KOPT-K1 (cell line): Measurements from ENCODE around the gene TBX18.

ENCODE experiments used
- H3K27ac ChIP-seq: fragments of 200-600 bp; sonication (generic); 2 replicates; pipeline ENCODE4 v1.5.1; 2016; ENCODE audit warnings: antibody characterized with exemption, mild to moderate bottlenecking, low read depth, low read length; ENCODE audit not compliant: poor library complexity, severe bottlenecking
- H3K36me3 ChIP-seq: fragments of 200-600 bp; sonication (generic); 2 replicates; pipeline ENCODE4 v1.5.1; 2017; ENCODE audit warnings: antibody characterized with exemption, mild to moderate bottlenecking, low read length, moderate library complexity; ENCODE audit not compliant: insufficient read depth
- H3K9me3 ChIP-seq: fragments of 200-600 bp; sonication (generic); 2 replicates; pipeline ENCODE4 v1.5.1; 2017; ENCODE audit warnings: antibody characterized with exemption, low read length, mild to moderate bottlenecking; ENCODE audit not compliant: insufficient read depth, poor library complexity, severe bottlenecking

Gene TBX18

DNA sequence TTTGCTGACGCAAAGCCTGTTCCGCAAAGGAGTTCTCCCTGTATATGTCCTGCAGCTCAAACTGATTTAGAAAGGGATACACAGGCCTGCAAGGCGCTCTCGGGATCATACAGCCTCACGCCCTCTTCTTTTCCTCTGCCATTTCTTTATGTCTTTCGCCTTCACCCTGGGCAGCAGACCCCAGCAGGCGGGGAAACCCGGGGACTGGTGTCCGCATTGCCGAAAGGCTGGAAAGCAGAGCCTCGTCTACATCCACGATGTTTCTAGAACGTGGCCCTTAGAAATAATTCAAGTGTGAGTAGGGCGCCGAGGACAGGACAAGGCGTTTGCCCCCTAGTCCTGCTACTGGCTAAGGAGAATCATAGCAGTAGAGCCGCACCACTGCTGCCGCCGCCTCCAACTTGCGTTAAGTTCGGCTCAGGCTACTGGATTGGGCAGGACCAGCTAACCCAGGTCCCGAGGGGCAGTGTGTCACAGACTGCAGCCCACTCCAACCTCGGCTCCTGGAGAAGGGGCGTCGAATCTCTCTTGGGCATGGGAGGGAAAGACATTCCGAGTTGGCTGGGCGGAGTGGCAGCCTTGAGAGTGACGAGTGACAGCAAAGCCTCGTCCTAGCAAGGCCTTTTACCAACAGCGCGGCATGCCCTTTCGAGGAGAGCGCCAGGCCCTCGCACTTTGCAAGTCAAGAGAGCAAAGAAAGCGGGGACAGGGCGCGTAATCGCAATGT lies 2.6 kb upstream of the TBX18 start:
- no peak overlapping the region for H3K27ac ChIP-seq
- peaks cover 14% of the 10 kb centered on the region for H3K9me3 ChIP-seq
- no peaks in the 10 kb centered on the region for H3K36me3 ChIP-seq

DNA sequence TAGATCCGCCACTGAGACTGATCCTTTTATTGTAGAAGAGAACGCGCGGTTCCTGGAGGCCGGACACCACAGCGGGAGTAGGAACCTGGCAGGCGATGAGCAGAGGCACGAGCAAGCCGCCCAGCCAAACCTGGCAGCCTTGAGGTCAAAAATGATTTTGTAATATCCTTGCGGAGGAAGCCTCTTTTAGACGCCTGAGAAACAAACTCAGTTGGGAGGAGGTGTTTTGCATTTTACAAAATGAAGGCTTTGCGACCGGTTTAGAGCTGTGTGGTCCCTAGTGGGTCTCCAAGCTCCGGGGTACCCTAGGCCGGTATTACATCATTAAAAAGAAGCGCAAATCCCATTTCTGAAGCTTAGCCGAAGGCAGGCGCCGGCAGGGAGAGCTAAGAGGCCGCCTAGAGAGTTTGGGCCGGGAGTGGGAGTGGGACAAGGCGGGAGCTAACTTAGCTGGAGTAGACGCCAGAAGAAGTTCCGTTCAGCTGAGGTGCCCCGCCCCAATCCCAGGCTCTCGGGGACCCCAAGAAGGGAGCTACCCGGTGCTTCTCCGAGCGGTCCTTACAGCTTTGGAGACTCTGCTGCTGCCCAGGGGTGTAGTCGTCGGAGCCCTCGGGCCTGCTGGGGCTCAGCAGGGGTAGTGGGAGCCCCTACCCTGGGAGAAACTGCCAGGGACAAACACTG lies 1.9 kb upstream of the TBX18 start:
- Histone ChIP-seq H3K27ac (no peak overlapping the region), H3K9me3 (peaks cover 14% of the 10 kb centered on the region), H3K36me3 (no peaks in the 10 kb centered on the region)

DNA sequence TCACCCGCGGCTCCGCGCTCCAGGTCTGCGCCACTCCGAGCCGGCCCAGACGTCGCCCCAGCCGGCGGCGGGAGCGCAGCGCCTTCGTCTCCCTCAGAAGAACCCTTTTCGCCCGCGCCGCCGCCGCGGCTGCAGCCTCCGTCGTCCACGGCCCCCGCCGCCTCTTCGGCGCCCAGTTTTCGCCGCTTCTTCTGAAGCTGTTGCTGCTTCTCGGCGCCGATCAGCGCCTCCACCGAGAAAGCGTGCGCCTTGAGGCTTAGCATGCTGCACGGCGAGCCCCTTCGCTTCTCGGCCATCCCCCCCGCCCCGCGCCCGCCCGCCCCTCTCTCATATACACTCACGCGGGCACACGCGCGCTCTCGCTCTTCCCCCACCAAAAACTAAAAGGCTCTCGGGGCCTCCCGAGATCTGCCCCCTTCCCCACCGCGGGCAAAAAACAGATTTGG lies 489 bp downstream of the TBX18 start:
- Histone ChIP-seq H3K36me3 (no peaks in the 10 kb centered on the region), H3K27ac (no peak overlapping the region), H3K9me3 (peaks cover 14% of the 10 kb centered on the region)

DNA sequence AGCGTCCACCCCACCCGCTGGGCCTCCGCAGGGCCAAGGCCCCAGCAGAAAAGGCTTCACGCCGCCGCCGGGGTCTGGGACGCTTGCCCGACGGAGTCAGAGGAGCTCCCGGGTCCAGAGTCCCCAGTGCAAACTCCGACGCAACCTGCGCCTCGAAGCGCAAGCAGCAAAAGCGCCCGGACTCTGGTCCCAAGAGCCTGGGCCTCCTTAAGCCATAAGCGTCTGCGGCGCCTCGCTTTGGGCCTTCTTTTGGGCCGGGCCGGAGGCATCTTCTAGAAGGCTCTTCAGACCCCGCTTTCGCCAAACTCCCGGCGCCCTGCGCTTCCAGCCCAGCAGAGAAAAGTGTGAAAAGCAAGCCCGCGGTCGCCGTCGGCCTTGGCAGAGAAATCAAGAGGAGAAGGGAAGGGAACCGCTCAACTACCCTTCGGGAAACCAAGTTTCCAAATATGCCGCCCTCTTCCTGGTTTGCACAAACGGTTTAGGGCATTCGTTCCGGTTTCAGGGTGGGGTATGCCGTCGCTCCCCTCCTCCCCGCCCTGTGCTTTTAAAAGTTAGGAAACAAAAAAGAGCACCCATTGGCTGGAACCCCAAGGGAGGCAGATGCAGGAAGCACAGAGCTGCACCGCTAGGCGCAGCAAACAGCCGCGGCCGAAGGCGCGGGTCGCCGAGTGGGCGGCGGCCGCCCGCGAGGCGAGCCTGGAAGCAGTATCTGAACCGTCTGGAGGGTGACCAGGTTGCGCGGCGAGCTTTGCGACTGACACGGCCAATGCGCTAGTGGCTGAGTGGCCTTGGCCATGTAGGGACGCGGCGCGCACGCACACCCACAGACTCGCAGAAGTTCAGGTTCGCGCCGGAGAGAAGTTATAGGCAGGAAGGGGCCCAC lies 1.2 kb downstream of the TBX18 start:
- no peak overlapping the region for H3K27ac ChIP-seq
- H3K9me3 ChIP-seq = peaks cover 14% of the 10 kb centered on the region
- H3K36me3 ChIP-seq = no peaks in the 10 kb centered on the region

DNA sequence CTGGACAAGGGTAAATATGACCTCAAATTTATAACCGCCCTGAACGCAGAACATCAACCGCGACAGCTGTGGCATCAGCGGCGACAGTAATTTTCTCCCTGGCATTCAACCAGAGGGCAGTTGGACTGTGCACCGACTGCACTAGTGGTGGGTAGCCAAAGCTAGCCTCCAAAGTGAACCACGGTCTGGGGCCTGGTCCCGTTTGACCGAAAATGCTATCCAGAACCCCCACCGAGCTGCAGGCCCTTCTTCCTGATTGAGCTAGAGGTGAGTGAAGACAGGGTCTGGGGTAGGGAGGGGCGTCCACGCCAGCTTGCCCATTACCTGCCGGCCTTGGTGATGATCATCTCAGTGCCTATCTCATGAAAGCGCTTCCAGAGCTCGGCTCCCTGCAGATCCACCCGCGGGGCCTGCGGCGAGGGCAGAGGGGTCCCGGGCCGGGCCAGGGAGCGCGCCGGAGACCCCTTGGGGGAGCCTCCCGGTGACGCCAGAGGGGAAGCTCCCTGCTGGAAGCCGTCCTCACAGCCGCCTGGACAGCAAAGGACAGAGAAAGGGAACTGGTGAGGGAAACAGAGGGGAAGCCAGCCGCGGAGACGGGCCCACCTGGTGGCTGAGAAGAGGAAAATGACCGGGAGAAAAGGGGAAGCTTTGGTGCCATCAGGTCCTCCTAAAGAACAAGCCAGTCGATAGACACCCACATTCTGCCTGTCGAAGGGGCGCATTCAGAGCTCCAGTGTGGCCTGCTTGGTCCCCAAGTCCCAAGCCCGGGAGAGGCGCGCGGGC lies 2.0 kb downstream of the TBX18 start:
- no peak overlapping the region for H3K27ac ChIP-seq
- no peaks in the 10 kb centered on the region for H3K36me3 ChIP-seq
- H3K9me3 ChIP-seq = peaks cover 14% of the 10 kb centered on the region

DNA sequence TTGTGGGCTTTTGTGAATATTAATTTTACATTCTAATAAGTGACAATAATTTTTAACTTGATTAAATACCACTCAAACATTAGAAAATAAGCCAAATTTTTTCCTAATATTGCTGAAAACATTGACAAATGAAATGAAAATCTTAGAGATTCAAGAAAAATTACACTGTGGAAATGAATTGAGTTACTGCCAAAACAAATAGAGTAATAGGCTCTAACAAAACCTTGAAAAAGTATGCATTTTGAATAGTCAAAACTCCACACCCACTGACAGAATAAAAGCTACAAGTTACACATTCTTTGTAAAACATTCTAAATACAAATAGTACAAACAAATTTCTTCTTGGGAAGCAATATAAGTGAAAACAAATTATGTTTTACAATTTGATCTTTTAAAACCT lies 5.9 kb downstream of the TBX18 start:
- H3K27ac ChIP-seq = no peak overlapping the region

DNA sequence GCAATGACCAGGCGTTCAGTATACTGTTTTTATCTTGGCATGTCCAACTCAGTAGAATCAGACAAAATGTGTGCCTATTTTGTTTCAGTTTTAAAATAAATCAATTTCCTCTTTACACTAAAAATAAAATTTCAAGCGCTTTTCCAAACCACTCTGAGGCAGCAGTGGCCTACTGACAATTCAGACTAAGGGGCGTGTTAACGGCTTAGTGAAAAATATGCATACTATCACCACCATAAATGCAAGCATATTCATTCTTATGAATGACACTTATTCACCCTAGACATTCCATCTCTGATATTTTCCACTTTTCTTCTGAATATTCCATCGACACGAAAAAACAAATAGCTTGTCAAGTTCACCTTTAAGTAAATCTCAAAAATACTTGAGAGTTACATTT lies 7.5 kb downstream of the TBX18 start:
- Histone ChIP-seq H3K36me3 (no peaks in the 10 kb centered on the region), H3K9me3 (no peaks in the 10 kb centered on the region), H3K27ac (no peak overlapping the region)

More for the DNA sequence above, 5.9 kb downstream of the TBX18 start:
- Histone ChIP-seq H3K36me3 (no peaks in the 10 kb centered on the region), H3K9me3 (peaks cover 3% of the 10 kb centered on the region)

DNA sequence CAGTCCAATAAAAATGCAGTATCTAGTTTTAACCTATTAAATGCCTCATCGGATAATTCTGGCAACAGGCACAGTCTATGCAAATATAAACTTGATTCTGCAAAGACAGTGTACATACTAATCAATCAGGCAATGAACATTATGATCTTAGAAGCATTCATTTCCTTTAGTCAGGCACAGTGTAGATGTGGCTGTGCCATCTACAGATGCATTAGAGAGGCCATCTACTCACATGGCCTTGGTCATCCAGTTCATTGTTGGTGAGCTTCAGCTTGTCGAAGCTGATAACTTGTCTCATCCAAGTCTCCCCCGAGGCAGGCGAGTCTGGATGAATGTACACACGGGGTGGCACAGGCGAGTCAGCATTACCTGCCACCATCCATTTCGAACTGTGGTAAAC lies 7.9 kb downstream of the TBX18 start:
- H3K9me3 ChIP-seq = no peaks in the 10 kb centered on the region
- H3K36me3 ChIP-seq = no peaks in the 10 kb centered on the region
- no peak overlapping the region for H3K27ac ChIP-seq

DNA sequence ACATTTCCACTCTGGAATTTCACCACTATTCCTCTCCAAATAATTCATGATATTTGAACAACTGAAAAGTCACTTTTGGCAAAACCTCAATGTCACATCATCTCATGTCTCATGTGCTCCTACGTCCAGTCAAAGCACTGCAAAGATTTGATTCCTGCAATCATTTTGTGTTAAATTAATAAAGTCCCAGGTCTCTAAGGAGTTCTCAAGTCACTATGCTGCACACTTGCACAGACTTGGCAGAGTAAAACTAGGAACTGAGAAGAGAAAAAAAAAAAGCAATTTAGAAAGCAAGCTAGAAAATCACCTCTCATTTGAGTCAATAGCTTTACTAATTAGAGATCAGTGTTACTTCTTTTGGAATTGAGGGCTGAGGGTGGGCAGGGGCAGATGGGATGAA lies 11.2 kb downstream of the TBX18 start:
- no peaks in the 10 kb centered on the region for H3K36me3 ChIP-seq
- H3K27ac ChIP-seq = no peak overlapping the region
- H3K9me3 ChIP-seq = no peaks in the 10 kb centered on the region

DNA sequence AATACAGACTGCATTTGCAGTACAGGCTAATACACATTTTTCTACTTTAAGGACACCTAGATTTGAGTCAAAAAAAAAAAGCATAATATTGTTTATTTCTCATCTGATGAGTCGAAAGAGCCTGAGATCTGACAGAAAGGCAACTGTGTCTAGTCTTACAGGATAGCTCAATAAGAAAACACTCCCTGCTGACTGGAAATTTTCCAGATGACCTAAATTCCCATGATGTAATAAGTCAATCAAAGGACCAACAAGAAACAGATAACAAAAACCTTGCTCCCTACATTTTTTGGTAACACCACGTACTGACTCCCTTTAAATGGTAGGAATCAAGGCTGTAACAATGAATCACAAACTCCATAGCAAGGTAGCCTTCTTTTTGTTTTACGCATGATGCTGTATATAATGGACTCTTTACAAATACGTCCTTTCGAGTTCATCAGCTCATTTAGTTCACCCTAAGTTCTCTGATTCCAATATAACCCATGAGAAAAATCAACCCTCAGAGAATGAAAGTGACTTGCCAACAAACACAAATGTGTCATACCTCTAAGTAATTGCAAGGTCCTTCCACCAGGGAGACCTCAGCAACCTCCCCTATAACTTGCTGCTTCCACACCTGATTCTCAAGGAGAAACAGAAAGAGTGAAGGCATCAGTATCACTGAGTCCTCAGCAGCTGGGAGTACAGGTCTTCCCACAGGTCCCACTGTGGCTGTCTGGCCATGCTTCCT lies 12.1 kb downstream of the TBX18 start:
- H3K36me3 ChIP-seq = no peaks in the 10 kb centered on the region
- H3K27ac ChIP-seq = no peak overlapping the region

DNA sequence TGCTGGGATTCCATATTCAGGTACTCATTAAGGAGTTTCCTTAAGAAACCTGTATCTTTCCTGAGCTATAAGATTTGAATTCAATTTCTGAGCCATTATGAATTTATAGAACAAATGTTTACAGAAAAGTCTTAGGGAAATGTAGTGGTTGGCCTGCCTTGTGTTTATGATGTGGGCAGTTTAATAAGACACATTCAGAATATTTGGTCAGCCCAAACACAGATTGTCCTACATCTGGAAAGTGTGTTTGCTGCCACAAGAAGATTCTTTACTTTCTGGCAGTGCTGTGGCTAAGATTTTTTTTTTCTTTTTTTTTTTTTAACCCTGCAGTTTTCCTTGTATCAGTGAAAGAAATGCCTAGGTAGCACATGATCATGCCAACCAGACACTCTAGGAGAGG lies 15.2 kb downstream of the TBX18 start:
- Histone ChIP-seq H3K9me3 (no peaks in the 10 kb centered on the region), H3K36me3 (no peaks in the 10 kb centered on the region), H3K27ac (no peak overlapping the region)

More for the DNA sequence above, 12.1 kb downstream of the TBX18 start:
- H3K9me3 ChIP-seq = no peaks in the 10 kb centered on the region

DNA sequence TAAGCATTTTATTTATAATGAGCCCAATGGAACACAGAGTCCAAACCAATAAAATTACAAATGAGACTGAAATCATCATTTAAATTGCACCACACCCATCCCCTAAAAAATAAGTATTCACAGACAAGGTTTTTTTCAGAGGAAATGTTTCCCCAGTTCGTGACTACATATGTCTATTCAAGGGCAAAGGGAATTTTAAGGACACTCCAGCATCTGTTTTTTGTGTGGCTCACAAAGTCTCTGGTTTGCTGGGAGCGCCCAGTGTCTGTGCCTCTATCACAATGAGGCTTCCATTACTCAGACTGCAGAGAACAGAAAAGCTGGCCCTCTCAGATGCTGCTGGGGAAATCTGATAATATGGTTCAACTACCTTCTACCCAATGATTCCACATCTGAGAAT lies 16.0 kb downstream of the TBX18 start:
- Histone ChIP-seq H3K36me3 (no peaks in the 10 kb centered on the region), H3K9me3 (no peaks in the 10 kb centered on the region), H3K27ac (no peak overlapping the region)

DNA sequence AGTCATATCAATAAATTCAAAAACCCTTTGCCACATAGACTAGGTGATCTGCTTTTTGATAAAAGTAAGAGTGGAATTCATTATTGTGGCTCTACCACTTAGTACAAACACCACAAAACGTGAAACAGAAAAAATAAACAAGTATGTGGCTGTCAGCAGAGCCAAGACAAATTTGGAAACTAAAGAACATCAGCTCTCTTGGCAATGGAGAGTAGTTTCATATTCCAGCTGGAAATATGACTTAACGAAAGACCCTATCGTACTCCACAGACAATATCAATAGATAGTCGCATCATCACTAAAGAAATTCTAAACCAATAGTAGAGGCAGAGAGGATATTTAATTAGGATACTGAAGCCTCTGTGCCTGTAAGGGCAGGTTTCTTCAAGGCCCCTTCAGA lies 20.8 kb downstream of the TBX18 start:
- Histone ChIP-seq H3K36me3 (no peaks in the 10 kb centered on the region), H3K9me3 (no peaks in the 10 kb centered on the region), H3K27ac (no peak overlapping the region)

DNA sequence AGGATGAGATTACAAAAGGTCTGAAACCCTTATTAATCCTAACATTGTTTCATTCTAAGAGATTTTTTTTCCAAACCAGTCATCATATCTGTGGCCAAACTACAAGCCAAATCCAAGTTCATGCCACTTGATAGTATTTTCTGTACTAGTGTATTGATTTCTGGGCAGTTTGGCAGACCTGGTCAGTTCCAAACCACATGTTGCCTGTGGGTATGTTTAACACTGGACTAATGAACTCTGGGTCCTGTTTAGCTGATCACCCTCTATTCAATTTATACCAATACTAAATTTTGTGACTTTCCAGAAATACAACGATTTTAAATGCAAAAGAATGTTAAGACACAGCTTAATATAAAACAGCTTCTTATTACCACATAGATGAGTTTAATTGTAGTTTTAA lies 24.0 kb downstream of the TBX18 start:
- Histone ChIP-seq H3K9me3 (no peaks in the 10 kb centered on the region), H3K27ac (no peak overlapping the region), H3K36me3 (no peaks in the 10 kb centered on the region)
